Measurements from ENCODE around the gene TMEM205. TPM values are rescaled to one million over a fixed set of nuclear protein-coding genes. Genes with fewer than 3 reads are reported as not detected.
"Not testable (repeated sequence)": the region's sequence is repeated elsewhere in the genome, so short reads cannot be mapped to it uniquely, and the experiment has no call there.

The TMEM205 gene
- total RNA-seq, 1 donor from 2014 or later, result 226 TPM

DNA sequence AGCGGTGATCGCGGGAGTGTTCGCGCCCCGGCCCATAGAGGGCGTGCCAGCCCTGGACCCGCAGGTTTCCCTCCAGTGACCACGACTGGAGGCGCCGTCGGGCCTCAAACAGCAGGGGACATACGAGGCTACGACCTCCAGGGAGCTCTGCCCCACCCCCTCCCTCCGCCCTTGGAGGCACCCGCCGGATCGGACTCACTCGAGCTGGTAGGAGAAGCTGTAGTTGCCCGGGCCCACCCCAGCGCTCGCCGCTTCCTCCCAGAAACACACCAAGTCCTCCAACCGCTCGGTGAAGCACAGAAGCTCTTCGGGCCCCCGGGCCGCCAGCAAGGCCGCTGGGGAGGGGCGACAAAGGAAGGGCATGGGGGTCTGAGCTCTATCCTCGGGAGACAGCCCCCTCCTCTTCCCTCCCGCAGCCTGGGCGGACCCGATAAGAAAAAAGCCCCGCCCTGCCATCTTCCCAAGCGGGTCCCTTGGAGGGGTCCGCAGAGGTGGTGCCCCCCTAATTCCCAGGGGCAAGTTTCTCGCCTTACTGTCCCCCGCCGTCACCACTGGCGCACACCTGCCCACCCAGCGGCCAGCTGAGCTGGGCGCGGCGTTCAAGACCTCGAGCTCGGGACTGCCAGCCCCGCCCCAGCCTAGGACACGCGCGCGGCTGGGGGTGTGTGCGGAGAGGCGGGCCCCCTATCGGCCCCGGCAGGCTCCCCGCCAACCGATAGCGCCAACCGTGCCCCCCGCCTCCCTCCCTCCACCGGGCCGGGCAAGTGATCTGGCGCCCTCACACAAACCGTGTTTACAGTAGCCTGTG lies 37.0 kb upstream of the TMEM205 start:
- H3K4me3 ChIP-seq (ENCODE audit: low read depth, low read length), result peak overlapping the region; percentile 56
- DNase-seq (ENCODE audit: low read depth), result no peak
- peak; percentile 72 for TF ChIP-seq CTCF (conservative IDR thresholded peaks at IDR 0.05; ENCODE audit: low read depth, low read length)

DNA sequence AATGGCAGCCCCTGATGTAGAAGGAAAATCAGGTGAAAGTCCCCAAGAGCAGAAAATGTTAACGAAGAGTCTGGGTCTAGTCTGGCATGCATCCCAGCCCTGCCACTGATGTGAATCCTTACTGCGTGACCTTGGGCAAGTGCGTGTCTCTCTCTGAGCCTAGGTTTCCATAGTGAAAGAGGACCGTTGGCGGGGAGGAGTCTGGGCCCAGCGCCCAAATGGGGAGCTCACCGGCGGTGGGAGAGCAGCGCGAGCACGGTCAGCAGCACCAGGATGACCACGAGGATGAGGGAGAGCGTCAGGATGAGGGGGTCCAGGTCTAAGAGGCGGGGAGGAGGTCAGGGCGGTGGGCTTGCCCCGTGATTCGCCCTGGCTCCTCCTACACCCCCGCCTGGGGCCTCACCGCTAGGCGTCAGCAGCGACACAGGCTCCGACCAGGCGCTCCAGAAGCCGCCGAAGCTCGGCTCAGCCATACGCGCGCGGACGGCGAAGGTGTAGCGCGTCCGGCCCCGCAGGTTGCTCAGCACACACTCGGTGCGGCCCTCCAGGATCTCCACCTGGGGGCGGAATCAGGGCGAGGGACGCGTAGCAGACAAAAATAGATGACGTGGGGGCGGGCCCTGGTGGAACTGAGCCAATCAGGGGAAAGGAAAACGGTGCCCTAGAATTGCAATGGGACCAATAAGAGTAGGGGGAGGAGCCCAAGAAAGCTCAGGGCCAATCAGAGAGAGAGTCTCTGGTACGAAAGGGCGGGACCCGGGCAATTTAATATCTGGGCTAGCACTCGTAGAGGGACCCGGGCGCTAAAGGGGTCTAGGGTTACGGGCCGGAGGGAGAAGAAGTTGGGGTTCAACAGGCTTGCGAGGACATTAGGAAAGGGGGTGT lies 34.8 kb upstream of the TMEM205 start:
- DNase-seq (ENCODE audit: low read depth), result peak; percentile 69
- TF ChIP-seq CTCF (conservative IDR thresholded peaks at IDR 0.05; ENCODE audit: low read depth, low read length), result peak; percentile 67
- H3K4me3 ChIP-seq (ENCODE audit: low read depth, low read length), result peak overlapping the region; percentile 59

GRCh38 chr19:11379857-11380350 lies 33.8 kb upstream of the TMEM205 start:
- no peak for TF ChIP-seq CTCF (conservative IDR thresholded peaks at IDR 0.05; ENCODE audit: low read depth, low read length)
- no peak for DNase-seq (ENCODE audit: low read depth)
- no peak overlapping the region for H3K4me3 ChIP-seq (ENCODE audit: low read depth, low read length)

DNA sequence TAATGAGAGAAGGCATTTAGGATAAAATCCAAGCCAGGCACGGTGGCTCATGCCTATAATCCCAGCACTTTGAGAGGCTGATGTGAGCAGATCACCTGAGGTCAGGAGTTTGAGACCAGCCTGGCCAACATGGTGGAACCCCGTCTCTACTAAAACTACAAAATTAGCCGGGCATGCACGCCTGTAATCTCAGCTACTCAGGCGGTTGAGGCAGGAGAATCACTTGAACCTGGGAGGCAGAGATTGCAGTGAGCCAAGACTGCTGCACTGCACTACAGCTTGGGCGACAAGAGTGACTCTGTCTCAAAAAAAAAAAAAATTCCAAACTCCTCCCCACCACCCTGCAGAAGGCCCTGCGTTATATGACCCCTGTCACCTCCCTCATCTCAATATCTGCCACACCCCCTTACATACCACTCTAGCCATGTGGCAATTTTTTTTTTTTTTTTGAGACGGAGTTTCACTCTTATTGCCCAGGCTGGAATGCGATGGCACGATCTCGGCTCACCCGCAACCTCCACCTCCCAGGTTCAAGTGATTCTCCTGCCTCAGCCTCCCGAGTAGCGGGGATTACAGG lies 33.3 kb upstream of the TMEM205 start:
- not testable (repeated sequence) for DNase-seq (ENCODE audit: low read depth); H3K4me3 ChIP-seq (ENCODE audit: low read depth, low read length)

GRCh38 chr19:11378319-11379189 lies 32.5 kb upstream of the TMEM205 start:
- no peak for DNase-seq (ENCODE audit: low read depth)
- peak; percentile 59 for TF ChIP-seq CTCF (conservative IDR thresholded peaks at IDR 0.05; ENCODE audit: low read depth, low read length)
- H3K4me3 ChIP-seq (ENCODE audit: low read depth, low read length), result no peak overlapping the region

GRCh38 chr19:11377756-11378155 lies 31.7 kb upstream of the TMEM205 start:
- DNase-seq (ENCODE audit: low read depth), result no peak
- H3K4me3 ChIP-seq (ENCODE audit: low read depth, low read length), result no peak overlapping the region
- TF ChIP-seq CTCF (conservative IDR thresholded peaks at IDR 0.05; ENCODE audit: low read depth, low read length), result no peak

All from epithelial cell of proximal tubule (primary cell).